ENCODE measurements around the gene ARHGEF40.

- TF ChIP-seq SMAD4 (CRISPR knock-in tag; IDR thresholded peaks at IDR 0.05): no peak
- TF ChIP-seq ATF2 (CRISPR knock-in tag; IDR thresholded peaks at IDR 0.05; ENCODE audit: borderline replicate concordance, low read depth): no peak
- TF ChIP-seq CTCF (IDR thresholded peaks at IDR 0.05): no peak
- TF ChIP-seq, protein P1, sequence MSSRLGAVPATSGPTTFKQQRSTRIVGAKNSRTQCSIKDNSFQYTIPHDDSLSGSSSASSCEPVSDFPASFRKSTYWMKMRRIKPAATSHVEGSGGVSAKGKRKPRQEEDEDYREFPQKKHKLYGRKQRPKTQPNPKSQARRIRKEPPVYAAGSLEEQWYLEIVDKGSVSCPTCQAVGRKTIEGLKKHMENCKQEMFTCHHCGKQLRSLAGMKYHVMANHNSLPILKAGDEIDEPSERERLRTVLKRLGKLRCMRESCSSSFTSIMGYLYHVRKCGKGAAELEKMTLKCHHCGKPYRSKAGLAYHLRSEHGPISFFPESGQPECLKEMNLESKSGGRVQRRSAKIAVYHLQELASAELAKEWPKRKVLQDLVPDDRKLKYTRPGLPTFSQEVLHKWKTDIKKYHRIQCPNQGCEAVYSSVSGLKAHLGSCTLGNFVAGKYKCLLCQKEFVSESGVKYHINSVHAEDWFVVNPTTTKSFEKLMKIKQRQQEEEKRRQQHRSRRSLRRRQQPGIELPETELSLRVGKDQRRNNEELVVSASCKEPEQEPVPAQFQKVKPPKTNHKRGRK (CRISPR knock-in tag; IDR thresholded peaks at IDR 0.05; ENCODE audit: borderline replicate concordance): no peak
- no peak for TF ChIP-seq PRDM15 (CRISPR knock-in tag; IDR thresholded peaks at IDR 0.05)
- TF ChIP-seq, protein P2, sequence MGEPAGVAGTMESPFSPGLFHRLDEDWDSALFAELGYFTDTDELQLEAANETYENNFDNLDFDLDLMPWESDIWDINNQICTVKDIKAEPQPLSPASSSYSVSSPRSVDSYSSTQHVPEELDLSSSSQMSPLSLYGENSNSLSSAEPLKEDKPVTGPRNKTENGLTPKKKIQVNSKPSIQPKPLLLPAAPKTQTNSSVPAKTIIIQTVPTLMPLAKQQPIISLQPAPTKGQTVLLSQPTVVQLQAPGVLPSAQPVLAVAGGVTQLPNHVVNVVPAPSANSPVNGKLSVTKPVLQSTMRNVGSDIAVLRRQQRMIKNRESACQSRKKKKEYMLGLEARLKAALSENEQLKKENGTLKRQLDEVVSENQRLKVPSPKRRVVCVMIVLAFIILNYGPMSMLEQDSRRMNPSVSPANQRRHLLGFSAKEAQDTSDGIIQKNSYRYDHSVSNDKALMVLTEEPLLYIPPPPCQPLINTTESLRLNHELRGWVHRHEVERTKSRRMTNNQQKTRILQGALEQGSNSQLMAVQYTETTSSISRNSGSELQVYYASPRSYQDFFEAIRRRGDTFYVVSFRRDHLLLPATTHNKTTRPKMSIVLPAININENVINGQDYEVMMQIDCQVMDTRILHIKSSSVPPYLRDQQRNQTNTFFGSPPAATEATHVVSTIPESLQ (CRISPR knock-in tag; IDR thresholded peaks at IDR 0.05): no peak
- TF ChIP-seq, protein P3, sequence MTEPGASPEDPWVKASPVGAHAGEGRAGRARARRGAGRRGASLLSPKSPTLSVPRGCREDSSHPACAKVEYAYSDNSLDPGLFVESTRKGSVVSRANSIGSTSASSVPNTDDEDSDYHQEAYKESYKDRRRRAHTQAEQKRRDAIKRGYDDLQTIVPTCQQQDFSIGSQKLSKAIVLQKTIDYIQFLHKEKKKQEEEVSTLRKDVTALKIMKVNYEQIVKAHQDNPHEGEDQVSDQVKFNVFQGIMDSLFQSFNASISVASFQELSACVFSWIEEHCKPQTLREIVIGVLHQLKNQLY (CRISPR knock-in tag; IDR thresholded peaks at IDR 0.05): no peak
- TF ChIP-seq STAT6 (CRISPR knock-in tag; conservative IDR thresholded peaks at IDR 0.05; ENCODE audit: low read depth): no peak
- TF ChIP-seq USF1 (CRISPR knock-in tag; IDR thresholded peaks at IDR 0.05): no peak
- no peak for TF ChIP-seq JUN (CRISPR knock-in tag; IDR thresholded peaks at IDR 0.05)
- TF ChIP-seq ZNF138 (CRISPR knock-in tag; conservative IDR thresholded peaks at IDR 0.05): no peak
- no peak for TF ChIP-seq RELA (CRISPR knock-in tag; IDR thresholded peaks at IDR 0.05; ENCODE audit: borderline replicate concordance)
- TF ChIP-seq CREM (CRISPR knock-in tag; IDR thresholded peaks at IDR 0.05): no peak
- TF ChIP-seq, protein P4, sequence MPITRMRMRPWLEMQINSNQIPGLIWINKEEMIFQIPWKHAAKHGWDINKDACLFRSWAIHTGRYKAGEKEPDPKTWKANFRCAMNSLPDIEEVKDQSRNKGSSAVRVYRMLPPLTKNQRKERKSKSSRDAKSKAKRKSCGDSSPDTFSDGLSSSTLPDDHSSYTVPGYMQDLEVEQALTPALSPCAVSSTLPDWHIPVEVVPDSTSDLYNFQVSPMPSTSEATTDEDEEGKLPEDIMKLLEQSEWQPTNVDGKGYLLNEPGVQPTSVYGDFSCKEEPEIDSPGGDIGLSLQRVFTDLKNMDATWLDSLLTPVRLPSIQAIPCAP (CRISPR knock-in tag; IDR thresholded peaks at IDR 0.05): no peak
These were observed 3.8 kb downstream of the ARHGEF40 start for GRCh38 chr14:21073921-21074320.

Data from WTC11 (cell line).